ENCODE data around the gene RPL19.

- TF ChIP-seq CTCF (IDR thresholded peaks at IDR 0.05; ENCODE audit: low read depth, low read length), result no peak
- no peak for TF ChIP-seq EZH2phosphoT487 (IDR thresholded peaks at IDR 0.05; ENCODE audit: low read depth)
These were observed 38.4 kb downstream of the RPL19 start for GRCh38 chr17:39238311-39238972.
